ENCODE results near the gene GAB4. TPM values are rescaled to one million over a fixed set of nuclear protein-coding genes. Genes with fewer than 3 reads are reported as not detected.

The GAB4 gene
- total and polyA plus RNA-seq, 2 of the 4 experiments (the other 2 are of a cell fraction), result not detected

GRCh38 chr22:16936625-16937024 lies 71.4 kb downstream of the GAB4 start:
- in situ Hi-C loops (cut with MboI; ENCODE audit: low sequenced_read_pairs), result no loop called here

More at GRCh38 chr22:16936625-16937024, 71.4 kb downstream of the GAB4 start:
- Histone ChIP-seq H2BK15ac (ENCODE audit: low read depth, low read length) (no peak overlapping the region), H3K4me2 (ENCODE audit: low read depth, low read length) (no peak overlapping the region), H3K9me1 (ENCODE audit: insufficient read depth, low read length) (no peaks in the 10 kb centered on the region), H3K27ac (ENCODE audit: insufficient read depth, low read length) (no peak overlapping the region), H3K79me1 (ENCODE audit: low read depth in 1 of 2, low read length in 2 of 2) (no peaks in the 10 kb centered on the region), H3K18ac (ENCODE audit: low read depth, low read length) (no peak overlapping the region), H3K14ac (replicated peaks; ENCODE audit: low read depth, low read length) (no peak overlapping the region), H4K8ac (ENCODE audit: low read depth in 2 of 2, low read length in 2 of 2) (no peak overlapping the region), H4K91ac (ENCODE audit: insufficient read depth, low read depth, low read length) (no peak overlapping the region), H3K9ac (ENCODE audit: low read depth, low read length) (no peak overlapping the region), H3K56ac (ENCODE audit: extremely low read depth, insufficient read depth, low read length) (no peak overlapping the region), H3K9me3 (ENCODE audit: control insufficient read depth, insufficient read depth, low read length) (no peaks in the 10 kb centered on the region), H3K4ac (ENCODE audit: low read depth, low read length) (no peak overlapping the region), H2BK20ac (ENCODE audit: low read depth, low read length) (no peak overlapping the region), H3K4me3 (ENCODE audit: insufficient read depth, low read depth, low read length) (no peak overlapping the region), H2AFZ (replicated peaks; ENCODE audit: low read length, poor library complexity) (no peak overlapping the region), H3K4me1 (ENCODE audit: control insufficient read depth, insufficient read depth, low read length) (no peaks in the 10 kb centered on the region), H4K20me1 (ENCODE audit: insufficient read depth, low read length) (no peaks in the 10 kb centered on the region), H3K36me3 (ENCODE audit: control insufficient read depth, insufficient read depth, low read length) (no peaks in the 10 kb centered on the region), H4K5ac (ENCODE audit: low read depth, low read length) (no peak overlapping the region), H3K23ac (ENCODE audit: low read depth, low read length) (no peak overlapping the region), H2AK5ac (ENCODE audit: low read depth, low read length) (no peak overlapping the region), H3K27me3 (ENCODE audit: control insufficient read depth, insufficient read depth, low read length) (no peaks in the 10 kb centered on the region), H2BK120ac (ENCODE audit: low read depth, low read length) (no peak overlapping the region), H2AK9ac (replicated peaks; ENCODE audit: low read depth, low read length, poor library complexity) (no peak overlapping the region), H2BK5ac (ENCODE audit: low read depth, low read length, poor library complexity, severe bottlenecking) (no peak overlapping the region)
- ChIA-PET CTCF (no interaction called here), POLR2A (ENCODE audit: unreplicated experiment) (no interaction called here)
- dilution Hi-C loops (cut with HindIII; ENCODE audit: low sequenced_read_pairs, unreplicated experiment) (no loop called here), intact Hi-C loops (cut with micrococcal nuclease) (no loop called here)
- BruUV-seq (replicated peaks), result no TSS peak
- TF ChIP-seq, protein P1, sequence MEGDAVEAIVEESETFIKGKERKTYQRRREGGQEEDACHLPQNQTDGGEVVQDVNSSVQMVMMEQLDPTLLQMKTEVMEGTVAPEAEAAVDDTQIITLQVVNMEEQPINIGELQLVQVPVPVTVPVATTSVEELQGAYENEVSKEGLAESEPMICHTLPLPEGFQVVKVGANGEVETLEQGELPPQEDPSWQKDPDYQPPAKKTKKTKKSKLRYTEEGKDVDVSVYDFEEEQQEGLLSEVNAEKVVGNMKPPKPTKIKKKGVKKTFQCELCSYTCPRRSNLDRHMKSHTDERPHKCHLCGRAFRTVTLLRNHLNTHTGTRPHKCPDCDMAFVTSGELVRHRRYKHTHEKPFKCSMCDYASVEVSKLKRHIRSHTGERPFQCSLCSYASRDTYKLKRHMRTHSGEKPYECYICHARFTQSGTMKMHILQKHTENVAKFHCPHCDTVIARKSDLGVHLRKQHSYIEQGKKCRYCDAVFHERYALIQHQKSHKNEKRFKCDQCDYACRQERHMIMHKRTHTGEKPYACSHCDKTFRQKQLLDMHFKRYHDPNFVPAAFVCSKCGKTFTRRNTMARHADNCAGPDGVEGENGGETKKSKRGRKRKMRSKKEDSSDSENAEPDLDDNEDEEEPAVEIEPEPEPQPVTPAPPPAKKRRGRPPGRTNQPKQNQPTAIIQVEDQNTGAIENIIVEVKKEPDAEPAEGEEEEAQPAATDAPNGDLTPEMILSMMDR (conservative IDR thresholded peaks at IDR 0.05; ENCODE audit: low read depth, low read length), result no peak
- TF ChIP-seq BHLHE40 (IDR thresholded peaks at IDR 0.05; ENCODE audit: low read depth, low read length) (no peak), SMC3 (IDR thresholded peaks at IDR 0.05; ENCODE audit: low read depth, low read length) (no peak), RCOR1 (IDR thresholded peaks at IDR 0.05; ENCODE audit: insufficient replicate concordance, low read length) (no peak), MXI1 (IDR thresholded peaks at IDR 0.05; ENCODE audit: borderline replicate concordance, low read depth, low read length) (no peak), MAFK (IDR thresholded peaks at IDR 0.05; ENCODE audit: low read depth, low read length) (no peak)
- no CpG with 5 or more reads among the region's 5 CpGs for WGBS, 2 experiments (ENCODE audit: extremely low coverage in 2 of 2, insufficient read length in 1 of 2)
- ATAC-seq (ENCODE audit: low read depth) (no peak), DNase-seq (no peak)

All from IMR-90 (cell line).